BLaER1 treated with 17β-estradiol and CSF1 and Interleukin-3, amounts not matched to agents 10 nM and 100 nM (cell line): ENCODE measurements around the gene DEUP1.

Experiments used
- H3K27ac ChIP-seq, 11 experiments: shearing (Covaris generic); formaldehyde crosslinking; 2 replicates each; pipeline ENCODE4 v1.8.1; 2022
- H3K27me3 ChIP-seq, 11 experiments: shearing (Covaris generic); formaldehyde crosslinking; 2 replicates each; pipeline ENCODE4 v1.8.1; 2022
- H3K36me3 ChIP-seq, 11 experiments: shearing (Covaris generic); formaldehyde crosslinking; 2 replicates each; pipeline ENCODE4 v1.8.1; 2022
- H3K4me1 ChIP-seq, 10 experiments: shearing (Covaris generic); formaldehyde crosslinking; 2 replicates each; pipeline ENCODE4 v1.8.1; 2022
- H3K4me2 ChIP-seq, 11 experiments: shearing (Covaris generic); formaldehyde crosslinking; 2 replicates each; pipeline ENCODE4 v1.8.1; 2022
- H3K4me3 ChIP-seq, 10 experiments: shearing (Covaris generic); formaldehyde crosslinking; 2 replicates each; pipeline ENCODE4 v1.8.1; 2022
- H3K9ac ChIP-seq, 11 experiments: shearing (Covaris generic); formaldehyde crosslinking; 2 replicates each; pipeline ENCODE4 v1.8.1; 2022
- H3K9me3 ChIP-seq, 11 experiments: shearing (Covaris generic); formaldehyde crosslinking; replicated peaks in 1 of 11; 2 replicates each; pipeline ENCODE4 v1.8.1; 2022
- H4K20me1 ChIP-seq, 11 experiments: shearing (Covaris generic); formaldehyde crosslinking; 2 replicates each; pipeline ENCODE4 v1.8.1; 2022
- Cebpa-rat ChIP-seq, 11 experiments: shearing (Covaris generic); IDR thresholded peaks; 2 replicates each; pipeline ENCODE4 v1.8.1; 2022

Gene DEUP1

DNA sequence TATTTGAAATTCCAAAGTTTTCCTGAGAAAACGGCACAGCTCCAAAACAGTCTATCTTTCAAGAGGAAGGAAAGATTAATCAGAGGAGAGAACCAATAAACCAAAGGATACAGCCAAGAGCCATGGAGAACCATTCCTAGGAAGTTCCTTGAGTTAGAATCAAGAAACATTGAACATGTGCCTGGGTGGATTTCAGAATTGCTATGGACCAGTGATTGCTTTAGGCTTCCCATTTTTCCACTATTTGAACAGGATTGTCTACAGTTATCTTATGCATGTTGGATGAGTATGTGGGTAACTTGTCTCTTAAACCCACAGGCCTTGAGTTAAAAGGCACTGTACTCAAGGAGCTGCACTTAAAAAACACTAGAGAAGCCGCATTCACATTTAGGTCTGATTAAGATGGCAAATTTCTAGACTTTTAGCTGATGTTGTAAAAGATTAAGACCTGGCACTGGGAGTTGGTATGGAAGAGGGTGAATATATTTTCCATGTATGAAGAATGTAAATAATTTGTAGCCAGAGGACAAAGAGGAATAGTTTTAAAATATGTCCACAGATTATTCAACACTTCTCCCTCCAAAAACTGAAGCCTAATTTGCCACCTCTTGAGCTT is 11.2 kb upstream of the DEUP1 start:
- no peaks in the 10 kb centered on the region for H3K36me3 ChIP-seq
- no peaks in the 10 kb centered on the region for H3K27me3 ChIP-seq
- no peak overlapping the region for H3K9ac ChIP-seq
- H3K4me3 ChIP-seq: no peak overlapping the region
- H3K27ac ChIP-seq: no peak overlapping the region
- H3K9me3 ChIP-seq: peaks cover 13 to 37% (median 25%) of the 10 kb centered on the region in 11 experiments
- TF ChIP-seq Cebpa-rat (IDR thresholded peaks at IDR 0.05): no peak
- H3K4me1 ChIP-seq: no peaks in the 10 kb centered on the region
- H3K4me2 ChIP-seq: no peak overlapping the region
- H4K20me1 ChIP-seq: no peaks in the 10 kb centered on the region

DNA sequence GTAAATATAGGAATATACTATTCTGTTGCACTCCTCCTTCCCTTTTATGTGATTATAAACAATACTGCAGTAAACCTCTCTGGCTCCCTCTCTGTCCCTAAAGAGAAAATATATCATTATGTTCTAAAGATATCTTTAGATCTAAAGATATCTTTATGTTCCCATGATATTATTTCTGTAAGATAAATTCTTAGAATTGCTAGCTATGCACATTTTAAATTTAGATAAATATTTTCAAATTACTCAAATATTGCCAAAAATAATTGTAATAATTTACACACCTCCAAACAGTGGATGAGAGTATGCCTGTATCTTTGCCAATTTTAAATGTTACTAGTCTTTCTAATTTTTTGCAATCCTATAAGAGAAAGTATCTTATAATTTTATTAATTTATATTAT is 10.3 kb upstream of the DEUP1 start:
- no peak overlapping the region for H3K4me3 ChIP-seq

DNA sequence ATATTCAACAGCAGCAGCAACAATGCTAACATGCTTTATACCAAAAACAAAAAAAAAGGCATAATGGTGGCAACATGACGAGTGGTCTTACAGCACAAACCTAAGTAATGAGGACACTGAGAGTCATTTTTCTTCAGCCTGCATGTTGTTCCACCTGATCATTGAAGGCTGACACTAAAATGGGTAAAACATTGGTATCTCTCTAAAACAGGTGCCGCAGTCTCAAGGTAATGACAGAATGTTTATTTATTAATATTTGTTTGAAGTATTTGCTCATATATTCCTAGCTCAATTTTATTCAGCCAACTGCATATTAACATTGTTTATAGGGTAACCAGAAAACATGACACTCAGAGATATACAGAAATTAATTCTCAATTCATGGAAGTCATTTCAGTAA is 8.3 kb upstream of the DEUP1 start:
- Histone ChIP-seq H3K27ac (no peak overlapping the region), H3K36me3 (no peaks in the 10 kb centered on the region), H3K4me3 (no peak overlapping the region), H3K4me2 (no peak overlapping the region), H4K20me1 (no peaks in the 10 kb centered on the region), H3K9ac (no peak overlapping the region), H3K4me1 (no peaks in the 10 kb centered on the region), H3K9me3 (peaks cover 6 to 25% (median 15%) of the 10 kb centered on the region in 11 experiments; a peak in 21 of 22 replicates), H3K27me3 (no peaks in the 10 kb centered on the region)
- TF ChIP-seq Cebpa-rat (IDR thresholded peaks at IDR 0.05): no peak

More for the DNA sequence above, 10.3 kb upstream of the DEUP1 start:
- Histone ChIP-seq H3K27ac (no peak overlapping the region), H4K20me1 (no peaks in the 10 kb centered on the region), H3K9ac (no peak overlapping the region), H3K27me3 (no peaks in the 10 kb centered on the region), H3K36me3 (no peaks in the 10 kb centered on the region), H3K4me2 (no peak overlapping the region), H3K4me1 (no peaks in the 10 kb centered on the region), H3K9me3 (peaks cover 6 to 28% (median 16%) of the 10 kb centered on the region in 11 experiments)
- TF ChIP-seq Cebpa-rat (IDR thresholded peaks at IDR 0.05): no peak

DNA sequence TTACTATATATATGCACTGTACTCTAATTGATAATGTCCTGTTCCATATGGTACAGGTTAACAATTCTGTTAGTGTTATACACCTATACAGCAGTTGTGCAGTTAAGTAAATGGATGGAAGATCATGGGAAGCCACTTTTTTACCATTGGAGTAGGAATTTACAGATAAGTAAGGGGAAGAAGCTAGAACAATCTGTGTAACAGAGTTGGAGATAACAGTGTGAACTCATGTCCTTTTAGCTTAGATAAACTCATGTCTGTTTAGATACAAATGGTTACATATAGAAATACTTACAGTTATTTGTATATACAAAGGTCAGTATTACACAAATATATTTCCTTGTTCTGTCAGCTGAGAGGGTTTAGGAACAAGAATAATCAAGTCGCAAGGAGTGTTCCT is 6.8 kb upstream of the DEUP1 start:
- TF ChIP-seq Cebpa-rat (IDR thresholded peaks at IDR 0.05): no peak
- Histone ChIP-seq H3K9me3 (peaks cover 6 to 15% (median 10%) of the 10 kb centered on the region in 11 experiments; a peak in 20 of 22 replicates), H4K20me1 (no peaks in the 10 kb centered on the region), H3K36me3 (no peaks in the 10 kb centered on the region), H3K4me2 (no peak overlapping the region), H3K4me1 (no peaks in the 10 kb centered on the region), H3K27me3 (no peaks in the 10 kb centered on the region), H3K9ac (no peak overlapping the region), H3K27ac (no peak overlapping the region), H3K4me3 (no peak overlapping the region)

DNA sequence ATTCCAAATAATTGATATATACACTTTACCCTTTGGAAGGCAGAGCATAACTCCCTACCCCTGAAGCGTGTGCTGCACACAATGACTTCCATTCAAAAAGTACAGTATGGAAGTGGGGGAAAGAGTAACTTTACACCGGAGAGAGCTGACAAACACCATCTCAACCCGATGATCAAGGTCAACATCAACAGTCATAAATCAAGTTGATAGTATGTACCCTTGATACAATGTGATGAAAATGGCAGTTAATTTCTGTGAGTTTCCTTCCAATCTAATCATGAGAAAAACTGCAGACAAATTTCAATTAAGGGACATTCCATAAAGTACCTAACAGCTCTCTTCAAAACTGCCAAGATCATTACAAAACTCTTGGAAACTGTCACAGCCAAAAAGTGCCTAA is 6.0 kb upstream of the DEUP1 start:
- TF ChIP-seq Cebpa-rat (IDR thresholded peaks at IDR 0.05): no peak
- Histone ChIP-seq H3K36me3 (no peaks in the 10 kb centered on the region), H3K9ac (no peak overlapping the region), H3K9me3 (peaks cover under 1 to 7% (median 3%) of the 10 kb centered on the region in 11 experiments; a peak in 20 of 22 replicates), H3K27me3 (no peaks in the 10 kb centered on the region), H4K20me1 (no peaks in the 10 kb centered on the region), H3K4me2 (no peak overlapping the region), H3K4me3 (no peak overlapping the region), H3K27ac (no peak overlapping the region), H3K4me1 (no peaks in the 10 kb centered on the region)

DNA sequence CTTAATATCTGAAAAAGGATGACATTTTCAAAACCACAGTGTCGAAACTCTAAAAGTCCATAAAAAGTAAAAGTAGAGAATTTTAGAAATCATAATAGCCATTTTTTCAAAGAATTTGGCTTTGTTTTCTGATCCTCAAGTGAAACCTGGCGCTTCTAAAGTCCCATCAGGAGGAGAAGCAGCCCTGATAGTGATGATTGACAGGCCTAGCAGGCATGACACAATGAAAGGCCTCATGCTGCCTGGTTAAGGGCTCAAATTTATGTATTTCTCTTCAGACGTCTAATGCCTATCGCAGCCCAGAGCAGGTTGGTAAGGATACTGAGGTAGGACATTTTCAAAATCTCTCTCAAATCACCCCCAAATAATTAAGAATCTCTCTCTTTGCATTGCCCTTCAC is 3.9 kb upstream of the DEUP1 start:
- no peaks in the 10 kb centered on the region for H4K20me1 ChIP-seq
- H3K4me3 ChIP-seq: no peak overlapping the region
- H3K9ac ChIP-seq: no peak overlapping the region
- no peak overlapping the region for H3K4me2 ChIP-seq
- no peak overlapping the region for H3K27ac ChIP-seq
- no peak for TF ChIP-seq Cebpa-rat (IDR thresholded peaks at IDR 0.05)
- no peaks in the 10 kb centered on the region for H3K27me3 ChIP-seq
- no peaks in the 10 kb centered on the region for H3K4me1 ChIP-seq
- H3K9me3 ChIP-seq: peaks cover 10 to 15% (median 13%) of the 10 kb centered on the region in 11 experiments
- H3K36me3 ChIP-seq: no peaks in the 10 kb centered on the region

DNA sequence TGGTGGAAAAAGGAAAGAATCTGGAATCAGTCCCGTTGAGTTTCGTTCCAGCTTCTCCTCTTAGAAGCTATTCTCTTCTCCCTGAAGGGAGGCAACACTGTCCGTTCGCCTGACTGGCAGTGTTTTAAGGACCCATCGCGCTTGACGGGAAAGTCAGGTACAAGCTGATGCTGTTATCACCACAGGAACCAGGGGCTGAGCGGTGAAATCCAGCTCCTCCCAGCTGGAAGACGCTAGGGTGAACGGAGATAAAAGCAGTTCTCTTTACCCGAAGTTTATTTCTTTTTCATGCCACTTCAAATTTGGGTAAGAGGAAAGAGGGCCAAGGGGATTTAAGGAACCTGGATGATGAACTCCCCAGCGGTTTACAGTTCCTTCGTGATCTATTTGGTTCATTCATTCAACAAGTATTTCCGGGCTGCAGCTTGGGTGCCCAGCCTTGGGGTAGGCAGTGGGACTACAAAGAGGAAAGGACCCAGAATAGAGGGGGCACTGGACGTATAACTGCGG is 551 bp upstream of the DEUP1 start:
- no peak overlapping the region for H3K9ac ChIP-seq
- TF ChIP-seq Cebpa-rat (IDR thresholded peaks at IDR 0.05): no peak
- no peak overlapping the region for H3K4me3 ChIP-seq
- H3K27me3 ChIP-seq: no peaks in the 10 kb centered on the region
- H3K9me3 ChIP-seq: peaks cover 10 to 15% (median 13%) of the 10 kb centered on the region in 11 experiments
- H3K4me1 ChIP-seq: no peaks in the 10 kb centered on the region
- H3K36me3 ChIP-seq: no peaks in the 10 kb centered on the region
- H4K20me1 ChIP-seq: no peaks in the 10 kb centered on the region
- no peak overlapping the region for H3K4me2 ChIP-seq
- H3K27ac ChIP-seq: no peak overlapping the region

DNA sequence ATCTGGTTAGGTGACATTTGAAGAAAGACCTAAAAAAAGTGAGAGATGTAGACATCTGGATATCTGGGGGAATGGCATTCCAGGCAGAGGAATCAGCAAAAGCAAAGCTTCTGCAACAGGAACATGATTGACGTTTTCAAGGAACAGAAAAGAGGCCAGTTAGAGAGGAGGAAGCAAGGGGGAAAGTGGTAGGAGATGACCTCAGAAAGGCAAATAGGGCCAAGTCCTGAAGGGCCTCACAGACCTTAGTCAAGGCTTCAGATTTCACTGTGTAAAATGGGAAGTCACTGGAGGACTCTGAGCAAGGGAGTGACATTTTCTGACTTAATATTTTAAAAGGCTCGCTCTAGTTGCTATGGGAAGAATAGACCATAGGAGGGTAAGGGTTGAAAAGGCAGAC is 9.7 kb downstream of the DEUP1 start:
- Histone ChIP-seq H3K36me3 (no peaks in the 10 kb centered on the region), H4K20me1 (no peaks in the 10 kb centered on the region), H3K4me2 (no peak overlapping the region), H3K4me1 (peaks cover 0 to 18% (median 0%) of the 10 kb centered on the region in 10 experiments; a peak in 5 of 20 replicates), H3K27me3 (no peaks in the 10 kb centered on the region), H3K9me3 (no peaks in the 10 kb centered on the region), H3K4me3 (no peak overlapping the region), H3K27ac (no peak overlapping the region), H3K9ac (no peak overlapping the region)
- TF ChIP-seq Cebpa-rat (IDR thresholded peaks at IDR 0.05): no peak

DNA sequence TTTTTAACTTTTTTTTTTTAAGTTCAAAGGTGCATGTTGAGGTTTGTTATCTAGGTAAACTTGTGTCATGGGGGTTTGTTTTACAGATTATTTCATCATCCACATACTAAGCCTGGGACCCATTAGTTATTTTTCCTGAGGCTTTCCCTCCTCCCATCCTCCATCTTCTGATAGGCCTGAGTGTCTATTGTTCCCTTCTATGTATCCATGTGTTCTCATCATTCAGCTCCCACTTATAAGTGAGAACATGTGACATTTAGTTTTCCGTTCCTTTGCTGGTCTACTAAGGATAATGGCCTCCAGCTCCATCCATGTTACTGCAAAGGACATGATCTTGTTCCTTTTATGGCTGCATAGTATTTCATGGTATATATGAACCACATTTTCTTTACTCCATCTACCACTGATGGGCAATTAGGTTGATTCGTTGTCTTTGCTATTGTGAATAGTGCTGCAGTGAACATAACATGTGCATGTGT is 14.4 kb downstream of the DEUP1 start:
- no peak overlapping the region for H3K4me3 ChIP-seq
- H3K4me1 ChIP-seq: peaks cover 0 to 18% (median 0%) of the 10 kb centered on the region in 10 experiments; a peak in 5 of 20 replicates
- H3K36me3 ChIP-seq: no peaks in the 10 kb centered on the region
- H4K20me1 ChIP-seq: no peaks in the 10 kb centered on the region
- H3K4me2 ChIP-seq: no peak overlapping the region
- no peak overlapping the region for H3K9ac ChIP-seq
- peaks cover 0 to 5% (median 0%) of the 10 kb centered on the region in 11 experiments; a peak in 6 of 22 replicates for H3K9me3 ChIP-seq
- H3K27ac ChIP-seq: no peak overlapping the region
- no peaks in the 10 kb centered on the region for H3K27me3 ChIP-seq
- no peak for TF ChIP-seq Cebpa-rat (IDR thresholded peaks at IDR 0.05)

DNA sequence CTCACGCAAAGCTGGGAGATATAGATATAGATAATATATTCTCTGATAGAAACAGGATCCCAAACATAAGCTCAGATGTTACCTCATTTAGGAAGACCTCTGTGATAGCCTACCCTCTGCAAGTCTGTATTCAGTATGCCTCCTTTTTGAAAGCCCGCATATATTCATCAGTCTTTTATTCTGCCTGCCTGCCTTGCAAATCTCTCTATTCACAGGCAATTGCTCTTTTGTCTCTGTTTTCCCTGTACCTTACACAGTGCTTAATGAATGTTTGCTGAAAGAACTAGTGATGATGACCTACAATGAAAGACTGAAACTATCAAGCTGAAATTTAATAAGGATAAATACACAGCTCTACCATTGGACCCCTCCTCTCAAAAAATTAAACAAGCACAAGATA is 18.4 kb downstream of the DEUP1 start:
- Histone ChIP-seq H3K27me3 (no peaks in the 10 kb centered on the region), H3K4me1 (no peaks in the 10 kb centered on the region), H3K4me2 (no peak overlapping the region), H4K20me1 (no peaks in the 10 kb centered on the region), H3K27ac (no peak overlapping the region), H3K9ac (no peak overlapping the region), H3K9me3 (peaks cover 9 to 15% (median 12%) of the 10 kb centered on the region in 11 experiments; a peak in 21 of 22 replicates), H3K36me3 (no peaks in the 10 kb centered on the region), H3K4me3 (no peak overlapping the region)
- no peak for TF ChIP-seq Cebpa-rat (IDR thresholded peaks at IDR 0.05)
